IMR-90 (cell line): ENCODE data around the gene RAP2B. TPM values are rescaled to one million over a fixed set of nuclear protein-coding genes. Genes with fewer than 3 reads are reported as not detected.

Source experiments
- ATAC-seq: fragments of 200-7000 bp; cut with Tn5 transposase; 2 replicates; pipeline ENCODE4 v1.9.1; 2020; ENCODE audit warnings: low read depth, mild to moderate bottlenecking, moderate library complexity
- BruUV-seq: library from RNA; stranded (reverse); fragments of 400-500 nt; replicated peaks from 2 replicates; lab custom pipeline; 2021; lab: Mats Ljungman, UMichigan
- CTCF ChIA-PET: fragments of 300-600 bp; formaldehyde crosslinking; extraction: SDS; loops from one replicate; lab custom pipeline; 2021; ENCODE audit warnings: antibody characterized with exemption; lab: Yijun Ruan, JAX
- POLR2A ChIA-PET: fragments of 300-600 bp; sonication (Branson Sonifier 250); formaldehyde crosslinking; loops from one replicate; lab custom pipeline; 2022; ENCODE audit warnings: antibody characterized with exemption; ENCODE audit not compliant: unreplicated experiment; lab: Charles Lee
- DNase-seq: peaks from one replicate; pipeline ENCODE4 v3.0.0; 2013
- H2AFZ ChIP-seq: replicated peaks from 2 replicates; pipeline ENCODE3; 2013; ENCODE audit warnings: low read length, mild to moderate bottlenecking; ENCODE audit not compliant: poor library complexity
- H2AK5ac ChIP-seq: 2 replicates; pipeline ENCODE4 v1.6.1; 2013; ENCODE audit warnings: low read depth, low read length, inconsistent platforms
- H2AK9ac ChIP-seq: replicated peaks from 2 replicates; pipeline ENCODE3; 2013; ENCODE audit warnings: mild to moderate bottlenecking, low read depth, low read length, moderate library complexity; ENCODE audit not compliant: poor library complexity
- H2BK120ac ChIP-seq: 2 replicates; pipeline ENCODE4 v1.6.1; 2013; ENCODE audit warnings: low read depth, low read length, inconsistent platforms
- H2BK15ac ChIP-seq: 3 replicates; pipeline ENCODE4 v1.6.1; 2013; ENCODE audit warnings: low read depth, low read length, inconsistent platforms
- H2BK20ac ChIP-seq: 2 replicates; pipeline ENCODE4 v1.6.1; 2013; ENCODE audit warnings: low read depth, mild to moderate bottlenecking, inconsistent platforms, low read length, moderate library complexity
- H2BK5ac ChIP-seq: 2 replicates; pipeline ENCODE4 v1.6.1; 2013; ENCODE audit warnings: mild to moderate bottlenecking, low read depth, low read length, inconsistent platforms; ENCODE audit not compliant: poor library complexity, severe bottlenecking
- H3K14ac ChIP-seq: replicated peaks from 2 replicates; pipeline ENCODE4 v1.6.1; 2013; ENCODE audit warnings: low read depth, low read length, inconsistent platforms
- H3K18ac ChIP-seq: 2 replicates; pipeline ENCODE4 v1.6.1; 2013; ENCODE audit warnings: low read depth, low read length, control low read depth
- H3K23ac ChIP-seq: 2 replicates; pipeline ENCODE4 v1.6.1; 2013; ENCODE audit warnings: low read depth, low read length, inconsistent platforms
- H3K27ac ChIP-seq: 2 replicates; pipeline ENCODE4 v1.5.1; 2013; ENCODE audit warnings: mild to moderate bottlenecking, control low read depth, low read length; ENCODE audit not compliant: insufficient read depth
- H3K27me3 ChIP-seq: 2 replicates; pipeline ENCODE4 v1.6.1; 2013; ENCODE audit warnings: low read length; ENCODE audit not compliant: control insufficient read depth, insufficient read depth
- H3K36me3 ChIP-seq: 2 replicates; pipeline ENCODE4 v1.6.1; 2013; ENCODE audit warnings: low read length, mixed read lengths; ENCODE audit not compliant: control insufficient read depth, insufficient read depth
- H3K4ac ChIP-seq: 2 replicates; pipeline ENCODE4 v1.6.1; 2013; ENCODE audit warnings: low read depth, low read length, inconsistent platforms
- H3K4me1 ChIP-seq: 2 replicates; pipeline ENCODE4 v1.6.1; 2013; ENCODE audit warnings: low read length, mixed read lengths; ENCODE audit not compliant: control insufficient read depth, insufficient read depth
- H3K4me2 ChIP-seq: 2 replicates; pipeline ENCODE4 v1.6.1; 2013; ENCODE audit warnings: low read depth, mild to moderate bottlenecking, control low read depth, low read length, moderate library complexity
- H3K4me3 ChIP-seq: 2 replicates; pipeline ENCODE4 v1.5.1; 2013; ENCODE audit warnings: low read depth, mild to moderate bottlenecking, control low read depth, low read length, moderate library complexity; ENCODE audit not compliant: insufficient read depth
- H3K56ac ChIP-seq: 2 replicates; pipeline ENCODE4 v1.6.1; 2013; ENCODE audit warnings: low read length, inconsistent platforms; ENCODE audit not compliant: insufficient read depth; ENCODE audit errors: extremely low read depth
- H3K79me1 ChIP-seq, 2 experiments: 2 replicates each; pipeline ENCODE4 v1.6.1; 2013; ENCODE audit warnings: low read length in 2 of 2, inconsistent platforms in 1 of 2, low read depth in 1 of 2
- H3K9ac ChIP-seq: 2 replicates; pipeline ENCODE4 v1.6.1; 2013; ENCODE audit warnings: low read depth, low read length, control low read depth
- H3K9me1 ChIP-seq: 2 replicates; pipeline ENCODE4 v1.6.1; 2013; ENCODE audit warnings: low read length, inconsistent platforms; ENCODE audit not compliant: insufficient read depth
- H3K9me3 ChIP-seq: 2 replicates; pipeline ENCODE4 v1.6.1; 2013; ENCODE audit warnings: low read length; ENCODE audit not compliant: control insufficient read depth, insufficient read depth
- H4K20me1 ChIP-seq: 2 replicates; pipeline ENCODE4 v1.6.1; 2013; ENCODE audit warnings: low read length, inconsistent platforms; ENCODE audit not compliant: insufficient read depth
- H4K5ac ChIP-seq: 2 replicates; pipeline ENCODE4 v1.6.1; 2013; ENCODE audit warnings: mild to moderate bottlenecking, low read depth, low read length, control low read depth
- H4K8ac ChIP-seq, 2 experiments: 2 replicates each; pipeline ENCODE4 v1.6.1; 2013; ENCODE audit warnings: low read depth in 2 of 2, low read length in 2 of 2, control low read depth in 1 of 2, inconsistent platforms in 1 of 2
- H4K91ac ChIP-seq: 2 replicates; pipeline ENCODE4 v1.6.1; 2013; ENCODE audit warnings: low read depth, low read length, inconsistent platforms; ENCODE audit not compliant: insufficient read depth
- MAFK ChIP-seq: IDR thresholded peaks from 2 replicates; pipeline ENCODE4 v1.6.1; 2012; ENCODE audit warnings: low read depth, low read length, improper control_type of control experiment
- MXI1 ChIP-seq: IDR thresholded peaks from 2 replicates; pipeline ENCODE4 v1.6.1; 2012; ENCODE audit warnings: low read depth, mild to moderate bottlenecking, low read length, moderate library complexity, borderline replicate concordance
- WGBS, 2 experiments: methylation state at CpG; one replicate each; pipeline versions ENCODE4 v1.1.5 to v1.1.7; 2013; ENCODE audit warnings: missing lambda C conversion rate in 2 of 2; ENCODE audit not compliant: insufficient read length in 1 of 2; ENCODE audit errors: extremely low coverage in 2 of 2; 5-methylcytosine and 5-hydroxymethylcytosine counted together
- dilution Hi-C: fragments of 300-500 bp; cut with HindIII; formaldehyde crosslinking; loops from one replicate; pipeline ENCODE4 v1.14.3; 2018; ENCODE audit warnings: low sequenced_read_pairs; ENCODE audit not compliant: unreplicated experiment
- in situ Hi-C: fragments of 300-500 bp; cut with MboI; formaldehyde crosslinking; loops from 3 replicates; pipeline ENCODE4 v1.14.3; 2019; ENCODE audit warnings: low sequenced_read_pairs, inconsistent platforms, mixed read lengths
- intact Hi-C: fragments of 100-400 bp; cut with micrococcal nuclease; formaldehyde crosslinking; loops from 2 replicates; pipeline ENCODE4 v1.10.0; 2022
- polyA plus RNA-seq, 3 experiments: library from polyadenylated mRNA; depleted of rRNA; stranded (reverse); fragments of >200 nt; gene quantifications; 2 replicates each; pipeline ENCODE4 v1.2.3, GENCODE V29; 2012; ENCODE audit warnings: low replicate concordance in 1 of 3
- total RNA-seq: library from RNA; depleted of rRNA; stranded (reverse); fragments of >200 nt; gene quantifications from 2 replicates; pipeline ENCODE4 v1.2.3, GENCODE V29; 2012

Gene RAP2B
- total and polyA plus RNA-seq, 2 of the 4 experiments (the other 2 are of a cell fraction) = 6.6 to 12.4 TPM

DNA sequence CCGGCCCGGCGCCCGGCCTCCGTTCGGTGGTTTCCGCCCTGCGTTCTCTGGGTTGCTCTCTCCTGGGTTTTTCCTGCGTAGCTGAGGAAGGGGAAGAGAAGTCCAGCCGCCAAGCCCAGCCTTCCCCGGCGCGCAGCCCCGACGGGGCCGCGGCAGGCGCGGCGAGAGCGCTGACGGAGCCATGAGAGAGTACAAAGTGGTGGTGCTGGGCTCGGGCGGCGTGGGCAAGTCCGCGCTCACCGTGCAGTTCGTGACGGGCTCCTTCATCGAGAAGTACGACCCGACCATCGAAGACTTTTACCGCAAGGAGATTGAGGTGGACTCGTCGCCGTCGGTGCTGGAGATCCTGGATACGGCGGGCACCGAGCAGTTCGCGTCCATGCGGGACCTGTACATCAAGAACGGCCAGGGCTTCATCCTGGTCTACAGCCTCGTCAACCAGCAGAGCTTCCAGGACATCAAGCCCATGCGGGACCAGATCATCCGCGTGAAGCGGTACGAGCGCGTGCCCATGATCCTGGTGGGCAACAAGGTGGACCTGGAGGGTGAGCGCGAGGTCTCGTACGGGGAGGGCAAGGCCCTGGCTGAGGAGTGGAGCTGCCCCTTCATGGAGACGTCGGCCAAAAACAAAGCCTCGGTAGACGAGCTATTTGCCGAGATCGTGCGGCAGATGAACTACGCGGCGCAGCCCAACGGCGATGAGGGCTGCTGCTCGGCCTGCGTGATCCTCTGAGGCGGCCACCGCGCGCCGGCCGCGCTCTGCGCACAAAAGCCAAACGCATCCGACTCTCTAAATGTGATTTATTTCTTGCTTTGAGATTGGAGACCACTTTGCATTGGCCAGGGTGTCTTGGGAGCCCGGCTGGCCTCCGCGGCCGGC lies 727 bp downstream of the RAP2B start:
- Histone ChIP-seq H2AK5ac (peak overlapping the region; percentile 71; the same call in 1 of the 2 replicates), H3K4me1 (peaks cover 4% of the 10 kb centered on the region; the same call in 1 of the 2 replicates), H2BK20ac (no peak overlapping the region), H3K36me3 (no peaks in the 10 kb centered on the region), H3K18ac (peak overlapping the region; percentile 49), H3K14ac (peak overlapping the region; percentile 89), H3K4me2 (peak overlapping the region; percentile 83), H4K5ac (peak overlapping the region; percentile 42; the same call in 1 of the 2 replicates), H2AK9ac (peak overlapping the region; percentile 83), H3K9me1 (peaks cover 5% of the 10 kb centered on the region; the same call in 1 of the 2 replicates), H3K9me3 (no peaks in the 10 kb centered on the region), H2BK120ac (peak overlapping the region; percentile 33; the same call in 1 of the 2 replicates), H3K27ac (peak overlapping the region; percentile 89), H3K27me3 (no peaks in the 10 kb centered on the region), H3K56ac (peak overlapping the region; percentile 65; the same call in 1 of the 2 replicates), H2BK15ac (no peak overlapping the region), H4K91ac (peak overlapping the region; percentile 54; the same call in 1 of the 2 replicates), H2AFZ (peak overlapping the region; percentile 90), H4K20me1 (peaks cover 36% of the 10 kb centered on the region), H3K79me1 (peaks cover 3% of the 10 kb centered on the region in 2 experiments; a peak in 2 of 4 replicates), H3K23ac (peak overlapping the region; percentile 88), H3K4ac (peak overlapping the region; percentile 44), H2BK5ac (peak overlapping the region; percentile 79), H3K9ac (peak overlapping the region; percentile 90), H3K4me3 (peak overlapping the region; percentile 97), H4K8ac (peak overlapping the region in 1 of 2 experiments; percentile 18; a peak in 2 of 4 replicates)
- intact Hi-C loops (loop anchor here (1.0 to 10.0 kb wide), 5 partner anchors 84 to 607 kb away; no protein-coding TSS in a partner anchor), in situ Hi-C loops (loop anchor here (10.0 to 25.0 kb wide), 3 partner anchors 122 to 600 kb away; no protein-coding TSS in a partner anchor), dilution Hi-C loops (no loop called here)
- ATAC-seq (peak; percentile 2), DNase-seq (peak; percentile 26)
- ChIA-PET CTCF (interaction anchor here (1.2 to 3.2 kb wide), 2 partner anchors 120 to 128 kb away, joined by 3 to 7 read pairs; no protein-coding TSS in a partner anchor), POLR2A (no interaction called here)
- no TSS peak for BruUV-seq
- TF ChIP-seq MXI1 (0 out of 2 replicates have a peak, but pooled peaks have one; percentile 9), MAFK (no peak)
- WGBS, 2 experiments = 2% methylated on average over 48 of the region's 86 CpGs; no CpG with 5 or more reads in 1 of the 2 experiments
